Ishikawa (cell line): ENCODE results near the gene CDS1.

ENCODE experiments used
- CEBPB ChIP-seq: IDR thresholded peaks from 2 replicates; pipeline ENCODE4 v1.6.1; 2012
- CREB1 ChIP-seq: IDR thresholded peaks from 2 replicates; pipeline ENCODE4 v1.6.1; 2012; ENCODE audit warnings: low read depth
- EGR1 ChIP-seq: IDR thresholded peaks from 2 replicates; pipeline ENCODE4 v1.6.1; 2012
- EP300 ChIP-seq: IDR thresholded peaks from 2 replicates; pipeline ENCODE4 v1.6.1; 2012; ENCODE audit warnings: borderline replicate concordance
- FOXM1 ChIP-seq: IDR thresholded peaks from 2 replicates; pipeline ENCODE4 v1.6.1; 2012; ENCODE audit warnings: low read depth, borderline replicate concordance
- NFIC ChIP-seq: IDR thresholded peaks from 2 replicates; pipeline ENCODE4 v1.6.1; 2012
- RAD21 ChIP-seq: IDR thresholded peaks from 2 replicates; pipeline ENCODE4 v1.6.1; 2012; ENCODE audit warnings: low read depth
- TAF1 ChIP-seq: IDR thresholded peaks from 2 replicates; pipeline ENCODE4 v1.6.1; 2012; ENCODE audit warnings: low read depth, mild to moderate bottlenecking
- TCF12 ChIP-seq: IDR thresholded peaks from 2 replicates; pipeline ENCODE4 v1.6.1; 2012; ENCODE audit warnings: low read depth
- TEAD4 ChIP-seq: IDR thresholded peaks from 2 replicates; pipeline ENCODE4 v1.6.1; 2012
- USF1 ChIP-seq: IDR thresholded peaks from 2 replicates; pipeline ENCODE4 v1.6.1; 2012
- YY1 ChIP-seq: IDR thresholded peaks from 2 replicates; pipeline ENCODE4 v1.6.1; 2012; ENCODE audit warnings: low read depth
- ZBTB7A ChIP-seq: IDR thresholded peaks from 2 replicates; pipeline ENCODE4 v1.6.1; 2012; ENCODE audit warnings: low read depth
- TF ChIP-seq, protein P1 (sequence below): IDR thresholded peaks from 2 replicates; pipeline ENCODE4 v1.6.1; 2012
- TF ChIP-seq, protein P2 (sequence below): IDR thresholded peaks from 2 replicates; pipeline ENCODE4 v1.6.1; 2012; ENCODE audit warnings: low read depth, mild to moderate bottlenecking

CDS1 gene

GRCh38 chr4:84666439-84666838, 83.5 kb downstream of the CDS1 start:
- TF ChIP-seq TAF1 (no peak), YY1 (no peak), CREB1 (no peak), NFIC (no peak), TCF12 (no peak), EGR1 (no peak), CEBPB (no peak), RAD21 (no peak)
- TF ChIP-seq, protein P1, sequence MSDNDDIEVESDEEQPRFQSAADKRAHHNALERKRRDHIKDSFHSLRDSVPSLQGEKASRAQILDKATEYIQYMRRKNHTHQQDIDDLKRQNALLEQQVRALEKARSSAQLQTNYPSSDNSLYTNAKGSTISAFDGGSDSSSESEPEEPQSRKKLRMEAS: no peak

DNA sequence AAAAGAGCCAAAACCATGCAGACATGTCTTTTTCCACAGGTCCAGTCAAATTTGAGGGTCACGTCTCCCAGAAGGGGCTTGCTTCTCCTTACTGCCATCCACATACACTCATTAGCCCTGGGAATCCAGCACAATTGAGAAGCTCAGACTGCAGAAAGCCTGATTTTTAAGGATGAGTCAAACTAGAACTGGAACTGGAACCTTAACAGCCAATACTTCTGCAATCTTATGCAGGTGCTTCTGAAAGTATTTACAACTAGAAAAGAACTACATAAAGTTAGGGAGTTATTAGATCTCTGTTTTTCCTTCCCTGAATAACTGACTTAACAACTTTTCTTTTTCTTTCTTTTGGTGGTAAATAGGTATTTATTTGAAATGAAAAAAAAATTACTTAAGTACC, 86.3 kb downstream of the CDS1 start:
- TF ChIP-seq NFIC (no peak), CEBPB (no peak), RAD21 (no peak), TAF1 (no peak), EGR1 (no peak), CREB1 (no peak), TCF12 (no peak), EP300 (no peak), ZBTB7A (no peak), YY1 (no peak), TEAD4 (no peak), FOXM1 (no peak), USF1 (no peak)
- TF ChIP-seq, protein P1: no peak
- TF ChIP-seq, protein P2, sequence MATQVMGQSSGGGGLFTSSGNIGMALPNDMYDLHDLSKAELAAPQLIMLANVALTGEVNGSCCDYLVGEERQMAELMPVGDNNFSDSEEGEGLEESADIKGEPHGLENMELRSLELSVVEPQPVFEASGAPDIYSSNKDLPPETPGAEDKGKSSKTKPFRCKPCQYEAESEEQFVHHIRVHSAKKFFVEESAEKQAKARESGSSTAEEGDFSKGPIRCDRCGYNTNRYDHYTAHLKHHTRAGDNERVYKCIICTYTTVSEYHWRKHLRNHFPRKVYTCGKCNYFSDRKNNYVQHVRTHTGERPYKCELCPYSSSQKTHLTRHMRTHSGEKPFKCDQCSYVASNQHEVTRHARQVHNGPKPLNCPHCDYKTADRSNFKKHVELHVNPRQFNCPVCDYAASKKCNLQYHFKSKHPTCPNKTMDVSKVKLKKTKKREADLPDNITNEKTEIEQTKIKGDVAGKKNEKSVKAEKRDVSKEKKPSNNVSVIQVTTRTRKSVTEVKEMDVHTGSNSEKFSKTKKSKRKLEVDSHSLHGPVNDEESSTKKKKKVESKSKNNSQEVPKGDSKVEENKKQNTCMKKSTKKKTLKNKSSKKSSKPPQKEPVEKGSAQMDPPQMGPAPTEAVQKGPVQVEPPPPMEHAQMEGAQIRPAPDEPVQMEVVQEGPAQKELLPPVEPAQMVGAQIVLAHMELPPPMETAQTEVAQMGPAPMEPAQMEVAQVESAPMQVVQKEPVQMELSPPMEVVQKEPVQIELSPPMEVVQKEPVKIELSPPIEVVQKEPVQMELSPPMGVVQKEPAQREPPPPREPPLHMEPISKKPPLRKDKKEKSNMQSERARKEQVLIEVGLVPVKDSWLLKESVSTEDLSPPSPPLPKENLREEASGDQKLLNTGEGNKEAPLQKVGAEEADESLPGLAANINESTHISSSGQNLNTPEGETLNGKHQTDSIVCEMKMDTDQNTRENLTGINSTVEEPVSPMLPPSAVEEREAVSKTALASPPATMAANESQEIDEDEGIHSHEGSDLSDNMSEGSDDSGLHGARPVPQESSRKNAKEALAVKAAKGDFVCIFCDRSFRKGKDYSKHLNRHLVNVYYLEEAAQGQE: no peak

DNA sequence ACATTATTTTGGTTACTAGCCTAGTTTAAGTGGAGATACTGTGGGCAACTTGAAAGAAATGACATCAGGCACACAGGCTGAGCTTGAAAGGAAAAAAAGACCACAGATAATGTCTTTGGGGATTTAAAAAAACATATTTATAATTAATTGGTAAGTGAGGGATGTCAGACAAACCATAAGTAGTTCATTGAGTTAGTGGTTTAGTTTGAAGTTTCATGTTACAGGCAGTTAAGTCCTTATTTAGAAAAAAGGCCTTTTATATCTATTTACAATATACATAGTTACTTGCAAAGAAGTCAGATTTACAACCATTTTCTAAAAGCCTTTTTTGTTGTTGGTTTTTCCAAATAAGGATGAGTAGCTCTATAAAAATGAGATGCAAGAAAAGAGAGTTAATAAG, 89.2 kb downstream of the CDS1 start:
- TF ChIP-seq NFIC (no peak), EGR1 (no peak), FOXM1 (no peak), TCF12 (no peak), RAD21 (no peak), CREB1 (no peak), TEAD4 (no peak), CEBPB (no peak), TAF1 (no peak), ZBTB7A (no peak), YY1 (no peak), EP300 (no peak), USF1 (no peak)
- TF ChIP-seq, protein P1: no peak
- TF ChIP-seq, protein P2: no peak

DNA sequence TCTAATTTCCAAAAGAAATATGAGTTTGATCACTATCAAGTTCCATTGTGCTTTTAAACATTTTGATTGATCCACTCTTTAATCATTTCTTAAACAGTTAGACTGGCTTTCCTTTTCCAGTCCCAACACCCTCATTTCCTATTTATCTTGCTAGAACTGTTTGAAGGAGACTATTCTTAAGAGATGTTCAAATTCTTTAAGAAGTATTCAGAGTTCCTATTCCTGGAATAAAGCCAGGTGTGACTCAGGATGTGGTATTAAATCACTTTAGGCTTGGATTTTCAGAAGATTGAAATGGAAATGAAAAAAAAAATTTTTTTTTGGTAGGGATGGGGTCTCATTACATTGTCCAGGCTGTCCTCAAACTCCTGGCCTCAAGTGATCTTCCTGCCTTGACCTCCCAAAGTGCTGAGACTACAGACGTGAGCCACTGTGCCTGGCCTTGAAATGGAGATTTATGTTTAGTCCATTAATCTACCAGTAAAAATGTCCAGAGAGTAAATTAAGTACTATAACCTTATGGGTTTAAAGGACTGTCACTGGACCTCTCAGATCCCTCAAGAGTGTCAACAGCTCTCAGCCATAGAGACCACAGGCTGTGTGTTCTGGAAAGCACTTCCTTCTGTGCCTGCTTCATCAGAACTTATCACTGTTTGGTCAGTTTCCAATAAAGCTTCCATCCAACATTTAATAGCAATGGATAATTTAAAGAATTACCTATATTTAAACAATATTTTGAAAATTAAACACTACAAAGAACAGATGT, 90.7 kb downstream of the CDS1 start:
- no peak for TF ChIP-seq NFIC
- TF ChIP-seq FOXM1: no peak
- no peak for TF ChIP-seq RAD21
- TF ChIP-seq, protein P1: no peak

DNA sequence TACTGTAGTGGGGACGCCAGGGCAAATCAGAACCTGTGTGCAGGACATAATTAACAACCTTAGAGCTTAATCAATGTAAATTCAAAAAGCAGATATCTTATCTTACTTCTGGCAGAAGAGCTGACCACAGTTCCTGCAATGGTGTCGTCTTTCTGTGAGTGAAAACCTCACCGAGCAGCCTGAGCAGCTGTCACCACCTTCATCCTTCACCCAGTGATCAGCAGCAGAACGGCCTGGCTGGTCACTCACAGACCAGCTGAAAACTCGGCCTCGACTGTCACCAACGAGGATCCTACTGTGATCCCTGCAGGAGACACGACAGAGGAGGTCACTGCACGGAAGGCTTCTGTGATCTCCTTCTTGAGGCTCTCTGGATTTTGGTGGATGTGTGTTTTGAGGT, 94.2 kb downstream of the CDS1 start:
- TF ChIP-seq YY1: no peak
- no peak for TF ChIP-seq NFIC
- no peak for TF ChIP-seq EP300
- no peak for TF ChIP-seq USF1
- TF ChIP-seq RAD21: no peak
- TF ChIP-seq EGR1: no peak
- TF ChIP-seq, protein P1: no peak
- no peak for TF ChIP-seq FOXM1
- TF ChIP-seq CREB1: no peak
- no peak for TF ChIP-seq TEAD4
